Measurements from ENCODE around the gene PDZRN3.

- TF ChIP-seq EZH2 (IDR thresholded peaks at IDR 0.05; ENCODE audit: borderline replicate concordance, low read length): no peak
- TF ChIP-seq CTCF (conservative IDR thresholded peaks at IDR 0.05 in 1 of 2, IDR thresholded peaks at IDR 0.05 in 1 of 2; ENCODE audit: extremely low read depth in 1 of 2, insufficient read depth in 1 of 2, low read depth in 1 of 2, low read length in 2 of 2): peak; percentile 19 to 30
These were observed 205.4 kb downstream of the PDZRN3 start for GRCh38 chr3:73419179-73419803.

All from mammary epithelial cell (primary cell).